Measurements from ENCODE around the gene COX14.
"Not testable (repeated sequence)": the region's sequence is repeated elsewhere in the genome, so short reads cannot be mapped to it uniquely, and the experiment has no call there.

The COX14 gene

DNA sequence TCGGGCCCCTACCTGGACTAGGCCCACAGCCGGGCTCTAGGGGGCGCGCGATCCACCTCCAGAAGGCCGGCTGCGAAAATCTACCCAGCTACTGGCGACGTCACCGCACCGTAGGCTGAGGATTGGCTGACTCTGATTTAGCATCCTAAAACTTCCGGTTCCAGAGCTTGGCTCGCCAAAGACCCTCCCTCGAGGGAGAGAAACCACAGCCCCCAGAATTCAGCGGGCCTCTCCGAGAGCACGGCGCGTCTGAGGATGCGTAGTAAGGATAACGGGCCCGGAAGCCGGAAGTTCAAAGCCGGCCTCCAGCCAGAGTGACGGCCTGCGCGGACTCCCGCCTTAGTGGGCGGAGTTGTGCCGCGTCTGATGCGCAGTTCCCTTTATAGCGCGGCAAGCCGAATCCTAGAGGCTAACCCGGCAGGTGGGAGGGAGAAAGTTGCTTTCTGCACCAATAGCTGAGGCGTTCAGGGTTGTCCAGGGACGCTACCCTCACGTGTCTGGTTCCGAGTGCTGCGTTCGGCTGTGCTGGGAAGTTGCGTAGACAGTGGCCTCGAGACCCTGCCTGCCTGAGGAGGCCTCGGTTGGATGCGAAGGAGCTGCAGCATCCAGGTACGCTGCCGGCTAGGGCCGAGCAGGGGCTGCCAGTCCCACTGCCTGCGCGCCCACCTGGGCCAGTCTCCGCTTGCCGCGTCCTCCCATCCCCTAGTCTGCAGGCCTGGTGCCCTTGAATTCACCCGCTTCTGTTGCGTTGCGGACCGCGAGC lies at the start of gene COX14:
TSS of gene COX14 (plus strand) at position 544 of the 763 bp plus-strand sequence. CDS start 7,808 bp downstream, outside the sequence.
- peak; percentile 98 to 99 for DNase-seq

DNA sequence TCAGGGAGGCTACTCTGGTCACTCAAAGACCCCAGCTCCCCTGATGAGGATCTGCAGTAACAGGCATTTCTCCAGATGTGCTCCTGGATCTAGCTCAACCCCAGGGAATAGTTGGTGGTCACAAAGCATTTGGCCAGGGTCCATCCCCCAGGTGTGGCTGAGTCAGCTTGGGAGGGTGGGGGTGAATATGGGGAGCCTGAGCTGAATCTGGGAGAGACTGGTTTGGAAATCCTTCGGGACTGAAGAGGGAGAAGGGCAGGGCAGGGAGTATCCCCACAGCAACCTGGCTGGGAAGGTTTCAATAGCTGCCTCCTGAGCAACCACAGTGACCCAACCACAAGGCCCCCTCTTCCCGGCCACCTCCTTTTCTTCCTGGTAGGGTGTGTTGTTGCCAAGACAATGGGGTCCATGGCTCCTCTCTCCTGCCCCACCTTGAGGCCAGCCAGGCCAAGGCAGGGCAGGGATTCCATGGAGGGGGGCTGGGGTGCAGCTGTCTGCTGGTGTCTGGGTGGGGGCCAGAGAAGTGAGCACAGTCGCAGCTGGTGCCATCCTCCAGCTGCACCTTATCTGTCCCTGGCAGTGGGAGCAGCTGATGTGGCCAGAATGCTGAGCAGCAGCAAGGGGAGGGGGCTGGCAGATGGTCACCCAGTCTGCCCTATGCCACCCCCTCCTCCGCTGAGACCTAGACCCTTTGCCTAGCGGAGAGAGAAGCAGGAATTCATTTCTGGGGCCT lies 49.1 kb upstream of the COX14 start:
- peak; percentile 88 to 95 for DNase-seq

DNA sequence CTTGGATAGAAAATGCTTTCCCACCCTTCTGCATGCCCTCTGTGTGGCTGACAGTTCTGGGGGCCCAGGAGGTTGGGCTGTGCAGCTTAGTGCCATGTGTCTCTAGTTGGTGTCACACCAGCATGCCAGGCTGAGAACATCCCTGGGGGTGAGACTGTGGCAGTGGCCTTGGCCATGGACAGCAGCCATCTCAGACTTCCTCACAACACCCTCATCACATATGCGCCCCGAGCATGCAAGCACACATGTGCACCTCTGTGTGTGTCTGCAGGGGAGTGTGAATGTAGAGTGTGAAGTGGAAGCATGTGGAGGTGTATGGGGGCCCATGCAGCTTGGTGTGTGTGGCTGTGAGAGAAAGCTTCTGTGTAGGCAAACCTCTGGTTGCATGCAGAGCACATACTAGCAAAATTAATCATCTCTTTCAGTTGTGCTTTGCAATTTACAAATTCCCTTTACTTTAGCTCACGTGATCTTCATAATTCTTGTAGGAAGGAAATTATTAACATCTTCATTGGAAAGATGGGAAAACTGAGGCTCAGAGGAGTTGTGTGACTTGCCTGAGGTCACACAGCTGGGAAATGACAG lies 46.2 kb upstream of the COX14 start:
- no peak for DNase-seq

DNA sequence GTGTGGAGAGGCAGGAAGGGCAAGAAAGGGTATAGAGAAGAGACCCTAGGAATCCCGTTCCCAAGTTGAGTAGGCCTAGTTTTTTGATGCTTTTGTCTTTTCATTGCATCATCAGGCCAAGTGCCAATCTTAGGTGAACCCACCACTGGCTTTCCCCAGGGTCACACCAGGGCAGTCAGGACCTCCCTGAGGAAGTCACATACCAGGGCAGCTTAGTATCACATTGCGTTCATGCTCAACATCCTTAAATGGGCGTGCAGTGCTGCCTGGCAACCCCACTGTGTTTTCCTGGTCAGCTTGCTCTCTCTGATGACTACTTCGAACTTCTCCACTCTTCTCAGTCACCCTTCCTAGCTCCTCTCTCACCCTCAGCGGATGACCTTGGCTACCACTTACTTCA lies 45.6 kb upstream of the COX14 start:
- DNase-seq = peak in 1 of 2 experiments; percentile 15

DNA sequence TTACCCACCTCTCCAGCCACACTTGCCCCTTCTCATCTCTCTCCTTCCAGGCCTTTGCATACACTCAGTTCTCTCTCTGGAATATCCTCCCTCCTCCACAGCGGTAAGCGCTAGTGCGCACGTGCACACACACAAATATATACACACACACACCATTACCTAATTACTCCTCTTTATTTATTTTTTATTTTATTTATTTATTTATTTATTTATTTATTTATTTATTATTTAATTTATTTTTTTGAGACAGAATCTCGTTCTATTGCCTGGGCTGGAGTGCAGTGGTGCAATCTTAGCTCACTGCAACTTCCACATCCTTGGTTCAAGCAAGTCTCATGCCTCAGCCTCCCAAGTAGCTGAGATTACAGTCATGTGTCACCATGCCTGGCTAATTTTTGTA lies 43.0 kb upstream of the COX14 start:
- DNase-seq = no peak

DNA sequence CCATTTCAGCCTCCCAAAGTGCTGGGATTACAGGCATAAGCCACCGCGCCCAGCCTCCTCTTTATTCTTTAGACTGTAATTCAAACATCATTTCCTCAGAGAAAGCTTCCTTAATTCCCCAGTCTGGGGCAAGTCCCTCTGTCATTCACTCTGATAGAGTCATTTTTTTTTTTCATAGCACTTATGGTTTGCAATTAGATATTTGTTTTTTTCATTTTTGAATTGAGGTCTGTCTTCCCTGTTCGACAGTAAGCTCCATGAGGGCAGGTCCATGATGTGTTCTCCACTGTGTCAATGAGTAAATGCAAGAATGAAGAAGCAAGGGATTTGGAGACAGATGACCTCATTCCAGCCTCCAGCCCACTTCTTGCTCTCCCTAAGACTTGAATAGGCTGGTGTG lies 42.5 kb upstream of the COX14 start:
- no peak for DNase-seq

DNA sequence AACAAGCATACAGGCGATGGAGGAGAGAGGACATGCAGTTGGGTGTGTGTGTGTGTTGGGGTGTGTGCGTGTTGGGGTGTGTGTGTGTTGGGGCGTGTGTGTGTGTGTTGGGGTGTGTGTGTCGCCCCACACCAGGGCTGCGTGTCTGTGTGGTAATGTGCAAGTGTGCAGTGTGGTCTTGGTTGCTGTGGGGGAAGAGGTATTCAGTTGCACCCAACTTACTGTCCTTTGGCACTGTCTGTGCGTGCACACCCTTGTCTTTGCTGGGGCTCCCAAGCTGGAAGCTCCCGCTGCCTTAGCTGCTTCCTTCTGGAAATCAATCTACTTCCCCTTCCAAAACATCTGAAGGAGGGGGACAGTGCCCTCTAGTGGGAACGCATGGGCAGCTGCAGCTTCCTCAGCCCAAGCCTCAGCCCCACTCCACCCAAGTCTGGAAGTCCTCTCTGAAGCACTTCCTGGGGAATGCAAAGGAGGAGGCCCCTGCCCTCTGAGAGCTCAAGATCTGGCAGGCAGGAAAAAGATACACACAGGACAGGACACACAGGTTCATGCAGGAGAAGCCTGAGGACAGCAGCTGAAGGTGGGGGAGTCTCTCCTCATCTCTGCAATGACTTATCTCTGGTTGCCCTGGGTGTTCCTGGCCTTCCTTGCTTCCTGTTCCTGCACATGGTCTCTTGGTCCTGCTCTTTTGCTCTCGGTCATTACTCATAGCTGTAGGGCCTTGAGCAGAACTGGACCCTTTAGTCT lies 41.5 kb upstream of the COX14 start:
- peak; percentile 68 to 85 for DNase-seq

DNA sequence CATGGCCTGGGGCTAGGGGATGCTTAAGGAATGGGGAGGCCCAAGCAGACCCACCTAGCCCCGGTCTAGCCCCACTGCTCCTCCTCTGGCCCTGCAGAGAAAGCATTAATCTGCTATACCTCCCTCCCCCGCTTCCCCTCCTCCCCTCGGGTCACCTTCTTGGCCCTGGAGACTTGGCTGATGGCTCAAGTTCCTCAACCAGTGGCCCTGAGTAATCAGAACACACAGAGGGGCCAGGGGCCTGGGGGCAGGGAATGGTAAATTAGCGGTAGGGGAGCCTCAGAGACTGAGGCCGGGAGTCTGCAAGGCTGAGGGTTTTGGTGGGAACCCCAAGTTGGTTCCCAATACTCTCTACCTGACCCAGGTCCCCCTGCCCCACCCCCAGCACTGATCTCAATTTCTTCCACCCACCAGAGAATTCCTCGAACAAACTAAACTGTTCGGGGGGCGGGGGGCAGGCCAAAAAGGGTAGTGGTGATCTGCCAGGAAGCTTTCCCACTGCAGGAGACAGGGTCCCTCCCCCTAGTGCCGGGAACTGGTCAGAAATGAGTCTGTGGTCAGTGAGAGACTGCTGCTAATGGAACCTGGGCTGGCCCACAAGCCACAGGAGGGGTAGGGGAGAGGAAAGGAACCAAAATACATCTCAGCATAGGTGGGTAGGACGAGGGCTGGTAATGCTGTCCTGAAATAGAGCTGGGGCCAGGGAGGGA lies 39.7 kb upstream of the COX14 start:
- no peak for DNase-seq

DNA sequence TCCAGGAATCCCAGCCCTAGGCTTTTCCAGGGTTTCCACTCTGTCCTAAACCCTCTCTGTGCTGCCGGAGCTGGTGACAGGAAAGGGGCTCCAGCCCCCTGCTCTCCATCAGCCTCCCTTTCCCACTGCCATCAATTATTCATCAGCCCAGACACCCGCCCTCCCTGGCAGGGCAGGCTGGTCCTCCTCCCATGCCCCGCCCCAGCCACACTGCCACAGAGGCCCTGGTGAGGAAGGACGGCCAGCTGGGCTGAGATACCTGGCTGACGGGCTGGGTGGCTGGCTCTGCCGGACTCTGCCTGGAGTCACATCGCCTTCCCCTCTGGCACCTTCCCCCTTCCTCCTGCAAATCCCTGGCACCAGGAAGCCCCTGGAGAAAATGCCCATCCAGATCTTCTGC lies 38.8 kb upstream of the COX14 start:
- no peak for DNase-seq

DNA sequence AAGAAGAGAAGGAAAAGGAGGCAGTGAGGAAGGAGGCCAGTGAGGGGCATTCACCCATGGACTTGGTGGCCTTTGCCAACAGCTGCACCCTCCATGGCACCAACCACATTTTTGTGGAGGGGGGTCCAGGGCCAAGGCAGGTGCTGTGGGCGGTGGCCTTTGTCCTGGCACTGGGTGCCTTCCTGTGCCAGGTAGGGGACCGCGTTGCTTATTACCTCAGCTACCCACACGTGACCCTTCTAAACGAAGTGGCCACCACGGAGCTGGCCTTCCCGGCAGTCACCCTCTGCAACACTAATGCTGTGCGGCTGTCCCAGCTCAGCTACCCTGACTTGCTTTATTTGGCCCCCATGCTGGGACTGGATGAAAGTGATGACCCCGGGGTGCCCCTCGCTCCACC lies 38.3 kb upstream of the COX14 start:
- DNase-seq = no peak

DNA sequence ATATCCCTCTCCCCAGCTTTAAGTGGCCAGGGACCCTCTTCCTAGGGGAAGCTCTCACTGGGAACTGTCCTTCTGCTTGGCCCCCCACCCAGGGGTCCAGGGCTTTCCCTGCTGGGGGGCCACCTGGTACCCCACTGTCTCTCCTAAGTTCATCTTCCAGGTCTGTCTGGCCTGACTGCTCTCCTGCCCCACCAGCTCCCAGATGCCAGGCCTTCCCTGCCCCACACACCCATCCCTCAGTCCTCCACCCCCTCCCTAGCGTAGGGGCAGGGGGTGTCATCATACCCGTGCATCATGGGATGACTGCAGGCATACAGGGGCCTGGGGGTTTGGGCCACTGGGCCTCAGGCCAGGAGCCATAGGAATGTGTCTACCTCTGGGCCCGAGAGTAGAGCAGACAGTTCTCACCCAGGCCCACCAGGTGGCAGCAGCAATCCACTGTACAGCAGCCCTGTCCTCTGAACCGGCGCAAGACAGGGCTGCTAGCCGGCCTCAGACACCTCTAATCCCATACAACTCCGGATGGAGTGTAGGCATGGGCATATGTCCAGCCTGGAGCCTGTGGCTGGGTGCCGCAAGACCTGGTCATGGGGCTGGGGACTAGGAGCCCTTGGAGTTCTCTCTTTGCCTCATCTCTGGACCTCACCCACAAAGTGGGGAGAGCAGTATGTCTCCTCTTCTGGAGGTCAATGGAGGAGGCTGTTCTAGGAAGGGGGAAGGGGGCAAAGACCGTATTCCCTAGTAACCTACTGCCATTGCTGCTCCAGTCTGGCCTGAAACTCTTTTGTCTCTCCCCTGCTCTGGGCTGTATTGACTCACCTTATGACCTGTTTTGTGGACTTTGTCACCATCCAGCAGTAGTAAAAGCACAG lies 36.9 kb upstream of the COX14 start:
- peak; percentile 29 to 54 for DNase-seq

DNA sequence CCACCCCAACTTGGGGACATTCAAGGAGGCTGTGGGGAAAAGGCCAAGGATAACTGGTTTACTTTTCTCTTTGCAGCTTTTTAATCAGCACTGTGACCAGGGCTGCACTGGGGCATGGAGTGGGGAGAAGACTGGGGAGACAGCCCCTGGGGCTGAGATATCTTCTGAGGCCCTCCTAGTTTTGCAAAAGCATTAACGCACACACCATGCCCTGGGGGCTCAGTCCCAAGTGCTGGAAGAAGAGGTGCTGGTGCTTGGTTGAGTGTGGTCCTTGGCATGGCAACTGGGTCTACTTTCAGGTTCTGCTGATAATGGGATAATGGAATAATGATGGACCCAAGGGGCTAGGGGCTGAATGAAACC lies 36.2 kb upstream of the COX14 start:
- no peak for DNase-seq

DNA sequence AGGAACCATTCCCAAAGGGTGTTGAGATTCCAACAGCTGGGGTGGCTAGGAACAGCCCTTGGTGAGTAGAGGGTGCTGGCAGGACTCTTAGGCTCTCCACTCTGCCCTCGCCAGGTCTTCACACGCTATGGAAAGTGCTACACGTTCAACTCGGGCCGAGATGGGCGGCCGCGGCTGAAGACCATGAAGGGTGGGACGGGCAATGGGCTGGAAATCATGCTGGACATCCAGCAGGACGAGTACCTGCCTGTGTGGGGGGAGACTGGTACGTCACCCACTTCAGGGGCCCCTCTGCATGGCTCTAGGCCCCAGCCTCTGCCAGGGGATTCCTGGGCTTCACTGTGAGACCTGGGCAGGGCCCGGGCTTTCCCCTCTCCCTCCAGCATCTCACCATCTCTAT lies 34.9 kb upstream of the COX14 start:
- no peak for DNase-seq

DNA sequence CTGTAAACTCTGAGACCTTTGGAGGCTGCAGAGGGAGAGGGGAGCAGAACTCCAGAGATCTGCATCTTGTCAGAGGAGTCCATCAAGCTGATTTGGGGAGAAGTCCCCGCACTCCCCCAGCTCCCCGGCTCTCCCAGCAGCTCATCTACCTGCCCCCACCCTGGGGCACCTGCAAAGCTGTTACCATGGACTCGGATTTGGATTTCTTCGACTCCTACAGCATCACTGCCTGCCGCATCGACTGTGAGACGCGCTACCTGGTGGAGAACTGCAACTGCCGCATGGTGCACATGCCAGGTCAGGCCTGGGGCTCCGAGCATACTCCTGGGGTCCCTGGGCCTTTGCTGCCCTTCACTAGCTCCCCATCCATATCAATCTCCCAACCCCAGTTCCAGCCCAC lies 33.8 kb upstream of the COX14 start:
- DNase-seq = no peak

DNA sequence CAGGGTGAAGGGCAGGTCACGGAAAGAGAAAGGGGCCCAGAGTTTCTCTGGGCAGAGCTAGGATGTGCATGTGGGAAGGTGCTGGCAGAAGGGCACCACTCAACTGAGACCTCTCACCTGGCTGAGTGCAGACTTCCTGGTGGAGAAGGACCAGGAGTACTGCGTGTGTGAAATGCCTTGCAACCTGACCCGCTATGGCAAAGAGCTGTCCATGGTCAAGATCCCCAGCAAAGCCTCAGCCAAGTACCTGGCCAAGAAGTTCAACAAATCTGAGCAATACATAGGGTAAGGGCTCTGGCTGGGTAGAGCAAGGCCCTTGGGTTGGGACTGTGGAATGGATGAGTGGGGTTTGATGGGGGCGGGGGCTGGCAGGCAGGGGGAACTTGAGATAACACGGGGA lies 32.3 kb upstream of the COX14 start:
- no peak for DNase-seq

DNA sequence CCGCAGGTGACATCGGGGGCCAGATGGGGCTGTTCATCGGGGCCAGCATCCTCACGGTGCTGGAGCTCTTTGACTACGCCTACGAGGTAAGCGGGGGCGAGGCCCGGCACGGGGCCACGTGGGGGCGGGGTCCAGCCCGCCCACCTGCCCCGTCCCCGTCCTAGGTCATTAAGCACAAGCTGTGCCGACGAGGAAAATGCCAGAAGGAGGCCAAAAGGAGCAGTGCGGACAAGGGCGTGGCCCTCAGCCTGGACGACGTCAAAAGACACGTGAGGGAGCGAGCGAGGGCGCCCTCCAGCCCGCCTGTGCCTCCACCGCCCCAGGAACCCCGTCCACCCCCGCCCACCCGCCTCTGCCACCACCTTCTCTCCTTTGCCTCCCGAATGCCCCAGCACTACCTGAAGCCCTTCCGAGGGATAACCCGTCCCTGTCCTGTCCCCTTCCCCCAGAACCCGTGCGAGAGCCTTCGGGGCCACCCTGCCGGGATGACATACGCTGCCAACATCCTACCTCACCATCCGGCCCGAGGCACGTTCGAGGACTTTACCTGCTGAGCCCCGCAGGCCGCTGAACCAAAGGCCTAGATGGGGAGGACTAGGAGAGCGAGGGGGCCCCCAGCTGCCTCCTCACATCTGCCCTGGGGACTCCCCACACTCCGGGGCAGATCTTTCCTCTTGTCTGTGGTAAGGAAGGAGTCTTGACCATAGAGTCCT lies 30.8 kb upstream of the COX14 start:
- no peak for DNase-seq

DNA sequence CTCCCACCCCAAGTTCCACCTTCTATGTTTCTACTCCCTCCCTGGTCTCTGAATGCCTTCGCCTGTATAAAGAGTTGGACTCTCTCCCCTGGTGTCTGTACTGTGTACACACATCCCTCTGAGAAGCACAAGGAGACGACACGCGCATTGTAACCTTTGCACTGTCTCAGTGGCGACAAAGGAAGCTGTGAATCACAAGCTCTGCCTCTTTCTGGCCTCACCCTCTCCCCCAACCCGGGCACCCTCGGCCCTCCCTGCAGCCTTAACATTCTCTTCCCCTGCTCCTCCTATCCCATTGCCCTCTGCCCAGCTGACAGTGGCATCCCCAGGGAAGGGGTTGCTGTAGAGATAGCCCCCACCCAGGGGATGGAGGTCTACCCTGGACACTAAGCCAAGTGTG lies 29.4 kb upstream of the COX14 start:
- DNase-seq = no peak

DNA sequence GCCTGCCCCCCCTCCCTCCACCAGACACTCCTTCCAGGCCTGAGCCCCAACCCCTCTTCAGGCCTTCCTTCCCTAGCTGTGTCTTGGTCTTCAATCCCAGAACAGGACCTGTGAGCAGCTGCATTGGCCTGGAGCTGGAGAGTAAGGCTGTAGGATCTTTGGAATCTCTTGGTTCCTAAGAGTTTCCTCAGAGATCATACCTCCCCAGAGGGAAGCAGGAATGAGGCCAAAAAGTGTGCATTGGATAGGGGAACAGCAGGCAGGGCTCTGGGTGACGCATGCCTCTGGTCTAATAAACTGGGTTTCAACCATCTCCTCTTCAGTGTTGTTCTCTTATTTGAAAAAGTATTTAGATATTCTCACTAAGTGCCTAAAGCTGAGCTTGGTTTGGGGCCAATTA lies 28.7 kb upstream of the COX14 start:
- DNase-seq = no peak

DNA sequence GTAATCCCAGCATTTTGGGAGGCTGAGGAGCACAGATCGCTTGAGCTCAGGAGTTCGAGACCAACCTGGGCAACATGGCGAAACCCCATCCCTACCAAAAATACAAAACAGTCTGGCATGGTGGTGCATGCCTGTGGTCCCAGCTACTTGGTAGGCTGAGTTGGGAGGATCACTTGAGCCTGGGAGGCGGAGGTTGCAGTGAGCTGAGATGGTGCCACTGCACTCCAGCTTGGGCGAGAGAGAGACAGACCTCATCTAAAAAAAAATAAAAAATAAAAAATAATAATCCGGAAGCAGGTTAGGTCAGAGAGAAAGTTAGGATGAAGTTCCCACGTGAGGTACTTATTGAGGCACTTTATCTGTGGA lies 27.6 kb upstream of the COX14 start:
- not testable (repeated sequence) for DNase-seq

DNA sequence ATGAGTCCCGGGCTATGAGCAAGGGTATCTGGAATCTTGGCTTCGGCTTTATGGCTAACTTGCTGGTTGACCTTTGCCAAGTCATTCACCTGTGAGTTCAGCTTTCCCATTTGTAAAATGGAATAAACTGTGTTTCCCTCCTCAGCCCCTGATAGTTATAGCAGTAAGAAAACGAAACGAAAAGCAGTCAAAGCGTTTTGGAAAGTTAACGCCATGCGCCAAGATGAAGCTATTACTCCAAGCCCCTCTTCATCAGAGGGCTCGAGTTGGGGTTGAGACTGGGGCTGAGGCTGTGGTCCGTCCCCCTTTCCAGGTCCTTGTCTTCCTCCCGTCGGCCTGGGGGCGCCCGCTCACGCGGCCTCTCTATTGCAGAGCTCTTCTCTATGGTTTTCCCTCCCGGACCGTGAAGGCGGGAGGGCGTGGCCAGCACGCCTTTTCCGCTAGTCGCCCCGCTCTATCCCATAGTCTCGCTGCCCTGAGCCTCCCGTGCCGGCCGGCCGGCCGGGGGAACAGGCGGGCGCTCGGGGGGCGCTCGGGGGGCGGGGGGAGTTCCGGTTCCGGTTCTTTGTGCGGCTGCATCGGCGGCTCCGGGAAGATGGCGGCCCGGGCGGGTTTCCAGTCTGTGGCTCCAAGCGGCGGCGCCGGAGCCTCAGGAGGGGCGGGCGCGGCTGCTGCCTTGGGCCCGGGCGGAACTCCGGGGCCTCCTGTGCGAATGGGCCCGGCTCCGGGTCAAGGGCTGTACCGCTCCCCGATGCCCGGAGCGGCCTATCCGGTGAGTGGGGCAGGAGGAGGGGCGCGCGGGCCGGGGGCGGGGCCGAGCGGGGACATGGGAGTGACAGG lies 27.0 kb upstream of the COX14 start, which contains the start of gene SMARCD1:
TSS of gene SMARCD1 (plus strand) at position 568 of the 840 bp plus-strand sequence. CDS start at position 596, 28 bp downstream.
- peak; percentile 90 to 95 for DNase-seq

Data from NCI-H524 (cell line).